Fibroblast of the conjunctiva (primary cell): ENCODE measurements around the gene NOCT.
"Not testable (repeated sequence)": the region's sequence is repeated elsewhere in the genome, so short reads cannot be mapped to it uniquely, and the experiment has no call there.

Source experiments
- DNase-seq: peaks from one replicate; pipeline ENCODE4 v3.0.0-alpha.2; 2010; ENCODE audit warnings: low read depth

NOCT gene, protein sequence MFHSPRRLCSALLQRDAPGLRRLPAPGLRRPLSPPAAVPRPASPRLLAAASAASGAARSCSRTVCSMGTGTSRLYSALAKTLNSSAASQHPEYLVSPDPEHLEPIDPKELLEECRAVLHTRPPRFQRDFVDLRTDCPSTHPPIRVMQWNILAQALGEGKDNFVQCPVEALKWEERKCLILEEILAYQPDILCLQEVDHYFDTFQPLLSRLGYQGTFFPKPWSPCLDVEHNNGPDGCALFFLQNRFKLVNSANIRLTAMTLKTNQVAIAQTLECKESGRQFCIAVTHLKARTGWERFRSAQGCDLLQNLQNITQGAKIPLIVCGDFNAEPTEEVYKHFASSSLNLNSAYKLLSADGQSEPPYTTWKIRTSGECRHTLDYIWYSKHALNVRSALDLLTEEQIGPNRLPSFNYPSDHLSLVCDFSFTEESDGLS

DNA sequence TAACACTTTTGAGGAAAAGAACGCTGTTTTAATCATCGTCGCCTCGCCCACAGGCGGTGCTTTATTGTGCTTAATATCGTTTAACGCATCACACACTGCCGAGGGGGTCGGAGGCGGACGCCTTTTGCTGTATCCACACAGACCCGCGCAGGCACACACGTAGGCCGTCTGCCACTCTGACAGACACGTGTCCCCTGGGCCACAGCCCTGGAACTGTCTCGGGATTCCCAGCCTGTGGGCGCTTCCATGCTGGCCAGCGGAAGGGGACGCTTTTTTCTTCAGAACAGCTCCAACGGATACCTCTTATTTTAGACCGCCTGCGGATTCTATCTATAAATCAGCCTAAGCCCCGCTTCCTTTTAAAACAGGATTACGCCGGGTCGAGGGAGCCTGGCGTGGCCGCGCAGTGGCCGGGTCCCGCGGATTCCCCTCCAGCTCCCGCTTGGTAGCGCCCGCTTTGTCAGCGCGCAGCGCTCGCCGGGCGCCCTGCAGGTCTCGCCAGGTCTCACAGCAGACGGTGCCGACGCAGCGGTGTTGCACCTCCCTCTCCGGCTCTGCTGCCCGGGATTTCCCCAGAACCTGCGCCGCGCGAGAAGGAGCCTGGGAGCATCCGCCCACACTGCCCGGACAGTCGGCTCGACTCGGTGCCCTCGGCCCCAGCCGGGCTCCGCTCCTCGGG, at the start of gene NOCT:
Gene NOCT, plus strand, starts transcription at position 513 of the 679 bp plus-strand sequence. CDS start 201 bp downstream, outside the sequence.
- DNase-seq, result peak; percentile 82

DNA sequence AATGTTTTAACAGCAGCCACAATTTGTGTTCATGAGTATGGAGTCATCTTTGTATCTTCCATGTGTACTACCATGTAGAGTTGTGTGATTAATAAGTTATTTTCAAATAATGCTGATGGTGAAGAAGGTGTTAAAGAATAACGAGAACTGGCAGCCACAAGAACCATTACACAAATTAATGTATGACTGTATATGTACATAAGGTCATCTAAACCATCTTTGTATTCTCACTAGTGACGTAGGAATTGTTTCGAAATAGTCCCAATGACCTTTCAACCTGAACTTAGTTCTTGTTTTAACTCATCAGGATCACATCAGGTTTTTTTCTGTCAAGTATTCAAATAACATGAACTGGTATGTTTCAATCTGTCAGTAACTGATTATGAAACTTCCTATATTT, 48.3 kb upstream of the NOCT start:
- DNase-seq, result no peak

DNA sequence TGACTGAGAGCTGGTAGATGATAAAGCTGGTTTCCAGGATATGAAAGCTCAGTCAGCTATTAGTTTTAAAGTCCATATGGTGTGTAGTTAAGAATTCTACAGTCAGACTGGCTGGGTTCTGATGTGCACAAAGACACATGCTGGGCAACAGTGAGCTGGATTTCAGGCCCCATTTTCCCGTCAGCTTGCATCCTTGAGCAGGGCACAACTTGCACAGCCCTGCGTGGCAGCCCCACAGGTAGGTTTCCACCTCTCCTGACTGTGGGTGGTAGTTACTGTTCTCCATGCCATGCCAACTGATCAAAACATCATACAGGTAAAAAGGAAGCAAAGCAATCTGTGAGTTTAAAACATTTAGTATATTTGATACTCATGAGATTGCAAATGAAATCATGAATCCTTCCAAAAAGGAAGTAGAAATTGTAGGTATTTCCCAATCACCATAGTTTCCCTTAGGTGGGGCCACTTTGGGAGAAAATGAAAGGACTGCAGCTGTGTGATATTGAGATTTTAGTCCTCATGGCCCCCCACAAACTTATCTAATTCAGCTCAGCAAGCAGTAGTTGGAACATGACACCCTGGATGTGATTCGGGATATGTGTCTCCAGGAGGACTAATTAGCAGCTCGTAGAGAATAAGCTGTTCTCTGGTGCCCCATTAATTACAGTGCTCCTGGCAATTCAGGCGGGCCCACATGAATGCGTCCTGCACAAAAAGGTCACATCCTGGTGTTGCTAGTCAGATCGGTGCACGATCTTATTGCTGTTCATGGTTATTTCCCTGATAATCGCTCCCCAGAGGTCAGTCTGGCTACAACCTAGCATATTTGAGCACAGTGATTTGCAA, 42.4 kb upstream of the NOCT start:
- no peak for DNase-seq

DNA sequence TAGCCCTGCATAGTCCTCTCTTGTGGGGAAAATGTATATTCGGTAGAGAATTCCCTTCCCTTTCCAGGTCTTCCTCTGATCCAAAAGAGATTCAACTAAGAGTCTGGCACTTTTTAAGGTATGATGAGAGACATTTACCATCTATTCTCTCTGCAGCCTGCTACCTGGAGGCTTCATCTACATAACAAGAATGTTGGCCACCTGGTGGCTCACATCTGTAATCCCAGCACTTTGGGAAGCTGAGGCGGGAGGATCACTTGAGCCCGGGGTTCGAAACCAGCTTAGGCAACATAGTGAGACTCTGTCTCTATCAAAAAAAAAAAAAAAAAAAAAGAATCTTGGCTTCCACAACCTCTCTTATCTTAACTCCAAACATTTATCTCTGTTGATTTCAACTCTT, 40.4 kb upstream of the NOCT start:
- no peak for DNase-seq

DNA sequence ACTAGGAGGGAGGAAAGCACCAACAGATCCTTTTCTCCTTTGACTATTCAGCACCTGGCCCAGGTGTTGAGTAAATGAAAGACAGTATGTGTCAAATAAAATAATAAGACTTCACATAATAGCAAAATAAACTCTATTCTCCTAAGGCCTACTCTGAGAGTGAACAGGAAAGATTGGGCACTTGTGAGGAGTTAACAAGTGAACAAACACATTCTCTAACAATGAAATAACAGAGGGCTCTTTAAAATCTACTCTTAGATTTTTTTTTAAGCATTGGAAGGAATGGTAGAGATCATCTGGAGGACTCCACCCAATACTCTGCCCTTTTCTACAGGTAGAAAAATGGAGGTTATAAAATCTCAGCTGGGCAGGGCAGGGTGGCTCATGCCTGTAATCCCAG, 39.1 kb upstream of the NOCT start:
- DNase-seq, result no peak

- no peak for DNase-seq
These were observed 38.1 kb upstream of the NOCT start for GRCh38 chr4:138977524-138977923.

DNA sequence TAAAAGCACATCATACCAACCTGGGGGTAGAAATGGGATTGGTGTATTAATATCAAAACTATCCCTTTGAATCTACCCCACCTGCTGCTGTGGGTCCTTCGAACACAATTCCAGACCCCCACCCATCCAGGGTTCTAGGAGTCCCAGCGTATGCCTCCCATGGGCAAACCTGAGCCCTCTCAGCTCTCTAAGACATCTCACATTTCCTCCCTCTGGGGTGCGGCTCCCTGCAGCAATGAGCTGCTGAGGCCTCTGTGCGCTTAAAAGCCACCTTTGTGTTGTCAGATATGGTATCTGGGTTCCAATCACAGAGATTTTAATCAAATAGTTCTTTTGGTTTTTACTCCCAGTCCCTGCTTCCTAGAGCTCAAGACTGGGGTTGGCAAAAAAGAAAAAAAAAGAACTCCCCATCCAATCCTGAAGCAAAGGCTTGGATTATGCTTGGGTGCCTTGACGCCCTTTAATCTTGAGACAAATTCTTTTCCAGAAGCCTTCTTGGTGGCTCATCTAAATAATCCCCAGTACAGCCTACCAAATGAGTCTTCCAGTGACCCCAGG, 37.5 kb upstream of the NOCT start:
- DNase-seq, result no peak

DNA sequence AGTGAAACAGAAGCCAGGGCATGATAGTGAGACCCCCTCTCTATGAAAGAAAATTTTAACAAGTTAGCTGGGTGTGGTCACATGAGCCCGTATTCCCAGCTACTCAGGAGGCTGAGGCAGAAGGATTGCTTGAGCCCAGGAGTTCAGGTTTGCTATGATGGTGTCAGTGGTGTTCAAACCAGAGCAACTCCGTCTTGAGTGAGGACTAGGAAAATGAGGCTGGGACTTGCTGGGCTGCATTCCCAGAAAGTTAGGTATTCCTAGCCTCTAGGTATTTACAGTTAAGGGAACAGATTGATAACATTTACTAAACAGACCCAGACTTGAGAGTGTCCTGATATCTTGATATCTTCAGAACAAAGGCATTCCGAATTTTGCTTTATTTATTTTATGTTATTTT, 37.0 kb upstream of the NOCT start:
- no peak for DNase-seq

GRCh38 chr4:138979742-138980141, 35.8 kb upstream of the NOCT start:
- DNase-seq, result no peak

DNA sequence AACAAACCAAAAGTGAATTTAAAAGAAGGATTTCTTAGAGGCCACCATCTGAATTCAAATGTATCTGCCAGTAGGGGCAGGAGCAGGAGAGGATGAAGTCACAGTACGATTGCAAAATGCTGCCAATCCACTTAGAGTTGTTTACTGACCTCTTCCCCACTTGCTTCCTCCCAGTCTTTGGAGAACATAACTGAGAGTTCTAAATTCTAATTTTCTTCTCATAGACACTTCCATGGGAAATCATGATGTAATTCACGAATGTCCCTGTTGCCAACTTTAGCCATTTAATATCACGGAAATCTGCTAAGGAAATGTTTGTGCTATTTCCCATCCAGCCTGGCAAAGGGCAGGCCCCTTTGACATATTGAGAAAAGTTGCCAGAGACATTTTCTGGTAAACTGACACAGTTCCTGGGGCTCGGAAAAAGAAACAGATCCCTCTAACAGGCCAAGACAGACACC, 33.6 kb upstream of the NOCT start:
- DNase-seq, result peak; percentile 73

GRCh38 chr4:138982754-138983153, 32.8 kb upstream of the NOCT start:
- no peak for DNase-seq

GRCh38 chr4:138983690-138984089, 31.9 kb upstream of the NOCT start:
- DNase-seq, result no peak

GRCh38 chr4:138984647-138985046, 30.9 kb upstream of the NOCT start:
- no peak for DNase-seq

- DNase-seq, result no peak
These were observed 22.9 kb upstream of the NOCT start for GRCh38 chr4:138992676-138993075.

DNA sequence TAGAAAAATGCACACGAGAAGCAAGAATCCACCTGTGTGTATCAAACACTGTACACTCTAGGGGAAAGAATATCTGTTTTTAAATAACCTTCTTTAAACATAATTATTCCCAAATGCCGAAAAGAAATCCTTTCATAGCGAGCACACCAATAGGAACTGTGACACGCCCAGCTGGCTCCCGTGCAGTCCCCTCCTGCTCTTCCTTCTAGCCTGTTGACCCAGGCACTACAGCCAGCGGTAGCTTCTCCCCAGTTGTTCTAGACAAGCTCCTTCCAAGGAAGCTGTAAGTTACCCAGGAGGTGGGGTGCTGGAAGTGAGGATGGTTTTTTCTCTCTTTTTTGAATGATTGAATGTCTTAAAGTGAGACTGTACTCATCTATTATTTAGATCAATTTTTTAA, 19.5 kb upstream of the NOCT start:
- DNase-seq, result no peak

- DNase-seq, result no peak
These were observed 15.9 kb upstream of the NOCT start for GRCh38 chr4:138999666-139000065.

- not testable (repeated sequence) for DNase-seq
These were observed 15.4 kb upstream of the NOCT start for GRCh38 chr4:139000134-139000533.

GRCh38 chr4:139001430-139001829, 14.2 kb upstream of the NOCT start:
- DNase-seq, result not testable (repeated sequence)

GRCh38 chr4:139003668-139004067, 11.9 kb upstream of the NOCT start:
- DNase-seq, result not testable (repeated sequence)

- no peak for DNase-seq
These were observed 9.8 kb upstream of the NOCT start for GRCh38 chr4:139005774-139006173.

DNA sequence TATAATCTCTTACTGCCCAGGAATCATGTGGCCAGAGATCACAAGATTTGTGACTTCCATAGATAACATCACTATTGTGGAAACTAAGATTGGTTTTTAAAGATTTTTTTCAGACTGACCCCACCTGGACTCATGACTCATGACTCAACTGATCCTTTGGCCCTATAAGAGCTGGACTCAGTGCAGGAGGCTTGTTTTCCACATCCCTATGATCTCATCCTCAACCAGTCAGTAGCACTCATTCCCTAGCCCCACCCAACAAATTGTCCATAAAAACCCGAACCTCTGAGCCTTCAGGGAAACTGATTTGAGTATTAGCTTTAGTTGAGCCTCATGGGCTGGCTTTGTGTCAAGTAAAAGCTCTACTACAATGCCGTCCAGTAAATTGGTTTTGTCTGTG, 7.9 kb upstream of the NOCT start:
- DNase-seq, result no peak

DNA sequence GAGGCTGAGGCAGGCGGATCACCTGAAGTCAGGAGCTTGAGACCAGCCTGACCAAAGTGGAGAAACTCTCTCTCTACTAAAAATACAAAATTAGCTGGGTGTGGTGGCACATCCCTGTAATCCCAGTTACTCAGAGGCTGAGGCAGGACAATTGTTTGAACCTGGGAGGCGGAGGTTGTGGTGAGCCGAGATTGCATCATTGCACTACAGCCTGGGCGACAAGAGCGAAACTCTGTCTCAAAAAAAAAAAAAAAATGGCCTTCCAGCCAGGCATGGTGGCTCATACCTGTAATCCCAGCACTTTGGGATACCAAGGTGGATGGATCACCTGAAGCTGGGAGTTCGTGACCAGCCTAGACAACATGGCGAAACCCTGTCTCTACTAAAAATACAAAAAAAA, 7.3 kb upstream of the NOCT start:
- not testable (repeated sequence) for DNase-seq
